Psoas muscle (tissue), 8 donors: ENCODE data around the gene COL27A1. TPM values are rescaled to one million over a fixed set of nuclear protein-coding genes. Genes with fewer than 3 reads are reported as not detected.

ENCODE experiments used
- ATAC-seq, 4 donors: fragments of 200-7000 bp; cut with Tn5 transposase; one replicate each; pipeline ENCODE4 v1.9.1; 2020; ENCODE audit warnings: moderate library complexity in 3 of 4, mild to moderate bottlenecking in 2 of 4
- DNase-seq, 2 donors: peaks; one replicate each; pipeline ENCODE4 v3.0.0-alpha.2; 2020
- H3K27ac ChIP-seq: fragments of 200-600 bp; one replicate; pipeline ENCODE4 v1.8.0; 2022
- H3K27me3 ChIP-seq, 3 donors: fragments of 200-600 bp in 1 of 3; one replicate each; pipeline versions ENCODE4 v1.6.1 to v1.8.0; 2013 to 2022; ENCODE audit warnings: low read length in 2 of 3, mild to moderate bottlenecking in 2 of 3, moderate library complexity in 1 of 3; ENCODE audit not compliant: insufficient read depth in 3 of 3
- H3K36me3 ChIP-seq, 2 donors: fragments of 200-600 bp in 1 of 2; one replicate each; pipeline versions ENCODE4 v1.6.1 to v1.8.0; 2013 to 2022; ENCODE audit warnings: low read depth in 1 of 2, mild to moderate bottlenecking in 1 of 2, moderate library complexity in 1 of 2; ENCODE audit not compliant: insufficient read depth in 1 of 2
- H3K4me1 ChIP-seq: fragments of 200-600 bp; one replicate; pipeline ENCODE4 v1.8.0; 2022
- H3K4me3 ChIP-seq: fragments of 200-600 bp; one replicate; pipeline ENCODE4 v1.8.0; 2022; ENCODE audit warnings: mild to moderate bottlenecking
- H3K9me3 ChIP-seq: fragments of 200-600 bp; one replicate; pipeline ENCODE4 v1.8.0; 2022
- CTCF ChIP-seq: fragments of 200-600 bp; IDR thresholded peaks from one replicate; pipeline ENCODE4 v1.8.0; 2022; ENCODE audit warnings: antibody characterized with exemption
- WGBS, 3 donors: extraction: QIAGEN DNeasy Blood & Tissue Kit; methylation state at CpG; one replicate each; pipeline versions ENCODE4 v1.1.6 to v1.1.7; 2013; 5-methylcytosine and 5-hydroxymethylcytosine counted together
- intact Hi-C, 2 donors: fragments of 100-400 bp; cut with DNase I; formaldehyde crosslinking; loops; one replicate each; pipeline versions ENCODE4 v1.11.0 to v1.14.2; 2022
- polyA plus RNA-seq, 3 donors: library from polyadenylated mRNA; stranded (reverse); fragments of 200-250 nt; gene quantifications; one replicate each; pipeline ENCODE4 v1.2.3, GENCODE V29; 2013
- total RNA-seq, 4 donors: library from RNA; stranded (reverse); fragmentation: NEBNext Ultra II Directional in 2 of 4; extraction: Animal tissue kit (Norgen Biotek cat#: 25700) in 2 of 4; gene quantifications; one replicate each; pipeline versions ENCODE4 v1.2.1 to v1.2.4, GENCODE V29; 2021 to 2023
- donor health status: healthy with polysubstance abuse.
- donor health status: DM: no; HTN: no; CAD: no; lungs with moderate emphysema.
- donor health status: Bipolar disorder and iron deficiency.
- donor health status: healthy.
- donor health status: DM: yes; HTN: yes; CAD: no.
- donor health status: DM: no; HTN: no; CAD: no.
- donor health status: DM: no; HTN: no; CAD: no.
- donor health status: DM: yes; HTN: yes; CAD: no.

COL27A1 gene
- total and polyA plus RNA-seq, 7 donors, result 1.1 to 8.5 (median 3.9) TPM

GRCh38 chr9:114312513-114312875 lies 157.2 kb downstream of the COL27A1 start:
- no peak for ATAC-seq
- no peak for TF ChIP-seq CTCF
- H3K4me1 ChIP-seq, result no peaks in the 10 kb centered on the region
- H3K9me3 ChIP-seq, result no peaks in the 10 kb centered on the region
- H3K36me3 ChIP-seq, result peaks cover 0 to 24% of the 10 kb centered on the region in 2 donors
- H3K4me3 ChIP-seq, result no peak overlapping the region
- no peak overlapping the region for H3K27ac ChIP-seq
- no peak for DNase-seq
- intact Hi-C loops, result no loop called here
- H3K27me3 ChIP-seq, result no peaks in the 10 kb centered on the region
- WGBS, 3 donors, result 69 to 77% (median 70%) methylated on average over 8 of the region's 8 CpGs

DNA sequence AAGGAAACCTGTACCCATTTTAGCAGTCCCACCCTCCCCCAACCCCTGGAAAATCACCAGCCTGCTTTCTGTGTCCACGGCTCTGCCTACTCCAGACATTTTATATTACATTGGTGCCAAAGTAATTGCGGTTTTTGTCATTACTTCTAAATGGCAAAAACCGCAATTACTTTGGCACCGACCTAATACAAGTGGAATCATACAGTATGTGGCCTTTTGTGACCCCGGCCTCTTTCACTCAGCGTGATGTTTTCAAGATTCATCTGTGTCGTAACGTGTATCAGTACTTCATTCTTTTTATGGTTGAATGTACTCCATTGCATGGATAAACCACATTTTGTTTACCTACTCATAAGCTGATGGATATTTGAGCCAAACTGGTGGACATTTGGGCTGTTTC lies 157.8 kb downstream of the COL27A1 start:
- Histone ChIP-seq H3K9me3 (no peaks in the 10 kb centered on the region), H3K36me3 (peaks cover 0 to 17% of the 10 kb centered on the region in 2 donors), H3K4me1 (no peaks in the 10 kb centered on the region), H3K4me3 (no peak overlapping the region), H3K27me3 (no peaks in the 10 kb centered on the region), H3K27ac (no peak overlapping the region)
- 87 to 88% (median 88%) methylated on average over 8 of the region's 8 CpGs for WGBS, 3 donors
- intact Hi-C loops, result no loop called here
- TF ChIP-seq CTCF, result no peak
- no peak for ATAC-seq
- DNase-seq, result no peak

DNA sequence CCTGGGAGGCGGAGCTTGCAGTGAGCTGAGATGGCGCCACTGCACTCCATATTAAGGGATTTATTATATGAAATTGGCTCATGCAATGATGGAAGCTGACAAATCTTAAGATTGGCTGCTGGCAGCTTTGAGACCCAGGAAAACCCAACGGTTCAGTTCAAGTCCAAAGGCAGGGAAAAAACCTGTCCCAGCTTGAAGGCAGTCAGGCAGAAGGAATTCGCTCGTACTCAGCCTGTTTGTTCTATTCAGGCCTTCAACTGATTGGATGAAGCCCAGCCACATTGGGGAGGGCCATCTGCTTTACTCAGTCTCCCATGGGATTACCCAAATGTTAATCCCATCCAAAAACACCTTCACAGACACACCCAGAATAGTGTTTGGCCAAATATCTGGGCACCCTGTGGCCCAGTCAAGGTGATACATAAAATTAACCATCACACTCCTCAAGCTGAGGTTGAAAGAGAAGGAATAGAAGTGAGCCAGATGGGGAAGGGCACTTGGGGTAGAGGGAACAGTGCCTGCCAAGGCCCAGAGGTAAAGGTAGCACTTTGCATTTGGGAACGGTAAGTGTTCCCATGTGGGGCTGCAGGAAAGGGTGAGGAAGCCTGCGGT lies 159.0 kb downstream of the COL27A1 start:
- H3K36me3 ChIP-seq, result peaks cover 0 to 15% of the 10 kb centered on the region in 2 donors

DNA sequence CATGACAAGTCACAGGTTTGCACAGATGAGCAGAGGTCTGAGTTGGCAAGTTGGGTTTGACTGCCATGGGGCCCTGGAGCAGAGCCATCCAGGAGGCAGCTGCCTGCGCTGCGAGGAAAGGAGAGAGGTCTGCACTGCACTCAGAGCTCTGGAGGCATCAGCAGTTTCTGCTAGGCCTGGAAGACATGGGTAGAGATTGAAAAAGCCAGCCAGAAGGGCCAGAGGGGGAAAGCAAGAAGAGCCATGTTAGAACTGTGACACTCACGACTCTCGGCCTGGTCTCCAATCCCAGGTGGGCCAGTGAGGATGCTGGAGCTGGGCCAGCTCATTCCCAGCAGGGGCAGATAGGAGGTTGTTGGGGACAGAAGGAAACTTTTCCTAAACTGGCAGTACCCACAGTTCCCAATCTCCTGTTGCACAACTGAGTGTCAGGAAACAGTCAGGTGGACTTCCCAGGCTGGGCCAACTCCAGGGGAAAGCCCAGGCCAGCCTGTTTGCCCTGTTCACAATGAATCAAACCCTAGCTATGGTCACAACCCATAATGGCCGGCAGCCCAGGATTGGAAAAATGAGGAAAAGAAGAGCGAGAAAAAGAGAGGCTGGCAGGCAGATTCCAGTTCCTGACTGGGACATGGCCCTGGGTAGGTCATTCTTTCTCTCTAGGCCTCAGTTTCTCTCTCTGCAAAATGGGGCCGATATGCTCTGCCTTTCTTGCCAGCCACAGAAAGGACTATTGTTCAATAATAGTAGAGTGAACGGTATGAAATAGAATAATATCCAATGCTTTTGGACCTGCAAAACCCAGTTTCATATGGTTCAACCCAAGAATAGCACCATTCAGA lies 159.8 kb downstream of the COL27A1 start:
- Histone ChIP-seq H3K4me1 (no peaks in the 10 kb centered on the region), H3K9me3 (no peaks in the 10 kb centered on the region), H3K27me3 (no peaks in the 10 kb centered on the region), H3K36me3 (peaks cover 0 to 9% of the 10 kb centered on the region in 2 donors), H3K27ac (no peak overlapping the region), H3K4me3 (no peak overlapping the region)
- DNase-seq, result no peak
- no peak for TF ChIP-seq CTCF
- 75 to 80% (median 77%) methylated on average over 8 of the region's 8 CpGs for WGBS, 3 donors
- peak in 1 of 4 donors; percentile 28 for ATAC-seq
- intact Hi-C loops, result no loop called here

More for the DNA sequence above, 159.0 kb downstream of the COL27A1 start:
- intact Hi-C loops, result no loop called here
- peak in 1 of 4 donors; percentile 41 for ATAC-seq
- H3K9me3 ChIP-seq, result no peaks in the 10 kb centered on the region
- H3K4me1 ChIP-seq, result no peaks in the 10 kb centered on the region
- H3K27ac ChIP-seq, result no peak overlapping the region
- 80 to 86% (median 82%) methylated on average over 7 of the region's 7 CpGs for WGBS, 3 donors
- H3K4me3 ChIP-seq, result no peak overlapping the region
- no peak for TF ChIP-seq CTCF
- DNase-seq, result no peak
- H3K27me3 ChIP-seq, result no peaks in the 10 kb centered on the region
